Colonic mucosa (tissue), 4 donors: ENCODE measurements around the gene CD63. TPM values are rescaled to one million over a fixed set of nuclear protein-coding genes. Genes with fewer than 3 reads are reported as not detected.
A peak's percentile ranks its signal among the peaks of the same experiment; 100 is the strongest.

Experiments
- DNase-seq: peaks from one replicate; pipeline ENCODE4 v3.0.0-alpha.2; 2020
- H3K27ac ChIP-seq: fragments of 200-600 bp; one replicate; pipeline ENCODE4 v1.8.0; 2021
- H3K27me3 ChIP-seq: fragments of 200-600 bp; one replicate; pipeline ENCODE4 v1.8.0; 2021
- H3K36me3 ChIP-seq: fragments of 200-600 bp; one replicate; pipeline ENCODE4 v1.8.0; 2021
- H3K4me1 ChIP-seq: fragments of 200-600 bp; one replicate; pipeline ENCODE4 v1.8.0; 2021; ENCODE audit warnings: mild to moderate bottlenecking
- H3K4me3 ChIP-seq: fragments of 200-600 bp; one replicate; pipeline ENCODE4 v1.8.0; 2021
- H3K9ac ChIP-seq, 2 donors: one replicate each; pipeline ENCODE4 v1.7.0; 2013; ENCODE audit warnings: control low read depth in 2 of 2, low read depth in 2 of 2, low read length in 2 of 2
- H3K9me3 ChIP-seq: fragments of 200-600 bp; one replicate; pipeline ENCODE4 v1.8.0; 2021
- intact Hi-C: fragments of 100-400 bp; cut with DNase I; formaldehyde crosslinking; loops from one replicate; pipeline ENCODE4 v1.14.1; 2022
- total RNA-seq, 2 donors: library from RNA; stranded (reverse); fragmentation: NEBNext Ultra II Directional in 1 of 2; extraction: Animal tissue kit (Norgen Biotek cat#: 25700) in 1 of 2; gene quantifications; one replicate each; pipeline ENCODE4 v1.2.1, GENCODE V29; 2021
- TF ChIP-seq, protein P1 (sequence below): fragments of 200-600 bp; IDR thresholded peaks from one replicate; pipeline ENCODE4 v1.8.0; 2022; ENCODE audit warnings: antibody characterized with exemption, mild to moderate bottlenecking
- donor health status: healthy.
- donor health status: DM: no; HTN: no; CAD: no.
- donor health status: DM: no; HTN: no; CAD: no.

Gene CD63
- total RNA-seq, 2 donors from 2014 or later, result 707 to 1,094 TPM

DNA sequence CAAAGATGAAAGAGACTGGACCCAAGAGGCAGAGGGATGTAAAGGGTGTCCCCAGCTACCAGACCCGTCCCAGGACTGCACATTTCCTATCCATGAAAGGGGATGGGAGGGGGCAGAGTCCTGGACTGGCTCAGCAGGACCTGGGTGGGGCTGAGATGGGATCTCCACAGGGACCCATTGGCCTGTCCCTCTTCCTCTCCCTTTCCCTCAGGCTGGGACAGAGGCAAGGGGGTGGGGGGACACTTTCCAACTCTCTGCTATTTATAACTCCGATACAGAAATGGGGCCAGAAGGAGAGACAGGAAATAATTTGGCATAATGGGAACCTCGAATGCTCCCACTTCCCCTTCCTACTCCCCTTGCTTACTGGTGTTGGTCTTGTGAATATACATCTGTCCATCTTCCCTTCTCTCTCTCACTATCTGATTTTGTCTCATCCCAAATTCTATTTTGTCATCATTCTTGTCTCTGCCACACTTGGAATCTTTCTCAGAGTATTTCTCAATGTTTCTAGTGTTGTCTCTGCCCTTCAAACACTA is 20.0 kb downstream of the CD63 start:
- Histone ChIP-seq H3K27ac (peak overlapping the region; percentile 13), H3K36me3 (no peaks in the 10 kb centered on the region), H3K27me3 (no peaks in the 10 kb centered on the region), H3K9ac (no peak overlapping the region), H3K4me1 (no peaks in the 10 kb centered on the region), H3K9me3 (no peaks in the 10 kb centered on the region), H3K4me3 (peak overlapping the region; percentile 60)
- TF ChIP-seq, protein P1, sequence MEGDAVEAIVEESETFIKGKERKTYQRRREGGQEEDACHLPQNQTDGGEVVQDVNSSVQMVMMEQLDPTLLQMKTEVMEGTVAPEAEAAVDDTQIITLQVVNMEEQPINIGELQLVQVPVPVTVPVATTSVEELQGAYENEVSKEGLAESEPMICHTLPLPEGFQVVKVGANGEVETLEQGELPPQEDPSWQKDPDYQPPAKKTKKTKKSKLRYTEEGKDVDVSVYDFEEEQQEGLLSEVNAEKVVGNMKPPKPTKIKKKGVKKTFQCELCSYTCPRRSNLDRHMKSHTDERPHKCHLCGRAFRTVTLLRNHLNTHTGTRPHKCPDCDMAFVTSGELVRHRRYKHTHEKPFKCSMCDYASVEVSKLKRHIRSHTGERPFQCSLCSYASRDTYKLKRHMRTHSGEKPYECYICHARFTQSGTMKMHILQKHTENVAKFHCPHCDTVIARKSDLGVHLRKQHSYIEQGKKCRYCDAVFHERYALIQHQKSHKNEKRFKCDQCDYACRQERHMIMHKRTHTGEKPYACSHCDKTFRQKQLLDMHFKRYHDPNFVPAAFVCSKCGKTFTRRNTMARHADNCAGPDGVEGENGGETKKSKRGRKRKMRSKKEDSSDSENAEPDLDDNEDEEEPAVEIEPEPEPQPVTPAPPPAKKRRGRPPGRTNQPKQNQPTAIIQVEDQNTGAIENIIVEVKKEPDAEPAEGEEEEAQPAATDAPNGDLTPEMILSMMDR, result no peak
- no peak for DNase-seq
- intact Hi-C loops, result no loop called here

DNA sequence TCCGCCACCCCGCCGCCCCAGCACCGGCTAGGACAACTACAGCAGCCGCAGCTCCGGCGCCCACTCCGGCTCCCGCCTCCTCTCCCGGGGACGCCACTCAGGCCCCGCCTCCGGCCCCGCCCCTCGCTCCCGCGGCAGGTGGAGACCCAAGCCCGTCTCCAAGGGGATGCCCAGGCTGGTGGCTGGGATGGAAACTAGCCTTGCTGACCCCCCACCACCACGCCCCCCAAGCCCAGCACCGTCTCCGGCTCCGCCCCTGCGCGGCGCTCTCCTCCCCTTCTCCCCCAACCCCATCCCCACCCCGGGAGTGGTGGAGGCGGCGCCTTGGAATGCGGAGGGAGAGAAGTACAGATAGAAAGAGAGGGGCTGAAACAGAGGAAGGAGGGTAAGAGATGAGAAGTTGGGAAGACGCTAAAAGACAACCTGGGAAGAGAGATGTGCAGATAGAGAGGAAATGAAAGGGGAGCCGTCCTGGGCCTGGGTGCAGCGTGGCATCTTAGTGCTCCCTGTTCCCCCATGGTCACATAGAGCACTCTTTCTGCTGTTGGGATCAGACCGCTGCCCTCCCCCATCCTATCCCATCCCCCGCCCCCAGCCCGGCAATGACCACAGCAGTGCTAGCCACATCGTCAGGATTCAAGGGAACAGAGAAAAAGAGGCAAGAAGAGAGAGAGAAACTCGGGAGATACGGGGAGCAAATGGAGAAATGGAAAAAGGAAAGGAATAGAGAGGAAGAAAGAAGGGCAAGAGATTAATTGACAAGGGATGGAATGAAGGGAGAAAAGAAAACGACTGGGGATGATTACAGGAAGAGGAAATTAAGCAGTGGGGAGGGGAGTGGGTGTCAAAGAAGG is 20.7 kb downstream of the CD63 start, which contains the start of gene ITGA7:
ITGA7 (minus strand) TSS at position 64 of the 854 bp plus-strand sequence. CDS start 222 bp downstream, outside the sequence.
- peak within 1 kb of the TSS; percentile 19 to 61 for H3K9ac ChIP-seq
- peak within 1 kb of the TSS; percentile 47 for H3K27ac ChIP-seq

DNA sequence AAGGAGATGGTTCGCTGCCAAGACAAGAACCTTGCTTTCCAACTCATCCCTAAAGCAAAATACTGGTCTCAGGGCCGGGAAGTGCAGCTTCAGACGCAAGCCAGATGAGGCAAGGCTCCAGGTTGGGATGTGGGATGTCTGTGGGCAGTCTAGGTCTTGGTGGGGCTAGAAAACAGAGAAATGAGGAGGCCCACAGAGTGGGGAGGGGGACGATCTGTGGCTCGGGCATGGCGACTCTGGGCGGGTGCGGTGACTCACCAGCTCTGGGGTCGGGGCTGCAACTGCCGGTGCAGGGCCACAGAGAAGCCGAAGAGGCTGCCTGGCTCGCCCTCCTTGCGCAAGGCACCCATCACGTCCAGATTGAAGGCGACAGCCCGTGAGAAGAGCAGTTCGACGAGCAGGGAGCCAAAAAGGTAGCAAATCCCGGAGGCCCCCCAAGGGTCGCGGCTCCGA is 21.6 kb downstream of the CD63 start:
- peak overlapping the region; percentile 47 for H3K27ac ChIP-seq
- H3K4me1 ChIP-seq, result no peaks in the 10 kb centered on the region
- no peaks in the 10 kb centered on the region for H3K9me3 ChIP-seq
- TF ChIP-seq, protein P1, result no peak
- H3K27me3 ChIP-seq, result no peaks in the 10 kb centered on the region
- H3K36me3 ChIP-seq, result no peaks in the 10 kb centered on the region
- peak overlapping the region; percentile 60 for H3K4me3 ChIP-seq
- no peak for DNase-seq
- intact Hi-C loops, result no loop called here
- H3K9ac ChIP-seq, result peak overlapping the region; percentile 16 to 61

More for the DNA sequence above, 20.7 kb downstream of the CD63 start, which contains the start of gene ITGA7:
- intact Hi-C loops, result no loop called here
- TF ChIP-seq, protein P1, result no peak
- Histone ChIP-seq H3K27me3 (no peaks in the 10 kb centered on the region), H3K4me3 (peak within 1 kb of the TSS; percentile 60), H3K9me3 (no peaks in the 10 kb centered on the region), H3K36me3 (no peaks in the 10 kb centered on the region), H3K4me1 (no peaks in the 10 kb centered on the region)
- DNase-seq, result peak; percentile 81

DNA sequence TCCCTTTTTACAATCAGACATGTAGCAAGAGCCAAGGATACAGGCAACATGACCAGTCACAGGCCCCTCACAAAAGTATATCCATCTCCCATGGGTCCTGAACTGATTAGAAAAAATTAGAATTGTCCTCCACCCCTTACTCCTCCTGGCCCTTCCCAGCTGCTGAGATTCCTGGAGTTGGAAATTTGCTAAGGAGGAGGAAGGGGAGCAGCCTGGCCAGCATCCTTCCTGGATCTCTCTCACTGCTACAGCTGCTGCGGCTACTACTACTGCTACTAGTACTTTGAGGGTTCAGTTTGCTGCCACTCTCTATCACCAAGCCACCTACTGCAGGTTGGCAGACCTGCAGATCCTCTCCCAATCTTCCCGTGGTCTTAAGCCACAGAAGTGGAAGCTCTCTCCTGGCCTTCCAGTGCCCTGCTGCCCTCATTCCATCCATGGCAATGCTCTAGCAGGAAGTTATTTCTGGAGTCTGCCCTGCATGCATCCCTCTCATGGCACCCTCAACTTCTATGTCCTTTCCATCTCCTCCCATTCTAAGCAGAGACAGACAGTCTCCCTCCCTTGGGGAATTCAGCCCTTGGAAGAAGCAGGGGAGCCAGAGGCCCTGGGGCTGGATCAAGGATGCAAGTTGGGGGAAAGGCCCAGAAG is 22.1 kb downstream of the CD63 start:
- H3K9me3 ChIP-seq, result no peaks in the 10 kb centered on the region
- TF ChIP-seq, protein P1, result no peak
- H3K27ac ChIP-seq, result peak overlapping the region; percentile 47
- peak overlapping the region; percentile 60 for H3K4me3 ChIP-seq
- H3K27me3 ChIP-seq, result no peaks in the 10 kb centered on the region
- no peak for DNase-seq
- H3K36me3 ChIP-seq, result no peaks in the 10 kb centered on the region
- intact Hi-C loops, result no loop called here
- peak overlapping the region; percentile 19 to 42 for H3K9ac ChIP-seq
- H3K4me1 ChIP-seq, result no peaks in the 10 kb centered on the region

DNA sequence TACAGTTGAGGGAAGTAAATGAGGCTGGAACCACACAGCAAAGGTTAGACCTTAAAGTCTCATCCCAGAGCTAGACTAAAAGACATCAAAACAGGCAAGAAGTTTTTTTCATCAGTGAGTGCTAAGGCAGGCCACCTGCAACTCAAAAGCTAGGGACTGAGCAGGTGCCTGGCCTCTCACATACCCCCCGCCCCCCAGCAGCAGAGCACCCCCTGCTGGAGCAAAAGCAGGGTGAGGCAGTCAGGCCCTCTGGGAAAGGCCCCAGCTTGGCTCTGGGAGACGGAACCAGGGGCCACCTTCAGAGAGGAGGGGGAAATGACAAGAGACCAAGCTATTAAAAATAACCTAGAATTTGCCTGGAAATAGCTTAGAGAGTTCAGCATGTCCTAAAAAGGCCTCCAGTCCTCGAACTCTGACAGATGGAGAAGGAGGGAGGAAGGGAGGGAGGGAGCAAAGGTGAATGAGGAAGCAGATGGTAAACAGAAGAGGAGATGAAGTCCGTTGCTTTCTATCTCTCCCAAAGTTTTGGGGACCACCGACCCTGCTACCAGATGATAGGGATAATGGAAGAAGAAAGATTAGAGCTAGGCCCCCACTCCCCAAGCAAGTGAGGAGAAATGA is 22.9 kb downstream of the CD63 start:
- no peaks in the 10 kb centered on the region for H3K27me3 ChIP-seq
- DNase-seq, result peak; percentile 32
- H3K4me3 ChIP-seq, result peak overlapping the region; percentile 60
- H3K36me3 ChIP-seq, result no peaks in the 10 kb centered on the region
- H3K9me3 ChIP-seq, result no peaks in the 10 kb centered on the region
- no peaks in the 10 kb centered on the region for H3K4me1 ChIP-seq
- TF ChIP-seq, protein P1, result peak; percentile 24
- intact Hi-C loops, result no loop called here
- H3K27ac ChIP-seq, result no peak overlapping the region
- peak overlapping the region in 1 of 2 donors; percentile 42 for H3K9ac ChIP-seq
